Measurements from ENCODE around the gene PEMT. TPM values are rescaled to one million over a fixed set of nuclear protein-coding genes. Genes with fewer than 3 reads are reported as not detected.

PEMT gene
- total and polyA plus RNA-seq, 2 donors (not counting 1 experiment from before 2014, with no cell fraction given): 10.7 to 20.3 TPM

GRCh38 chr17:17557796-17558195 lies 33.7 kb downstream of the PEMT start:
- 79% methylated on average over 7 of the region's 9 CpGs for WGBS (ENCODE audit: insufficient coverage)
- POLR2A ChIA-PET: interaction anchor here (0.7 kb wide), 1 partner anchor 435 kb away, joined by 5 read pairs; no protein-coding TSS in a partner anchor
- no peaks in the 10 kb centered on the region for H4K20me1 ChIP-seq (ENCODE audit: control insufficient read depth, insufficient read depth, low read length, poor library complexity, severe bottlenecking)
- no peaks in the 10 kb centered on the region for H3K9me3 ChIP-seq (ENCODE audit: control extremely low read depth in 1 of 3, control insufficient read depth in 2 of 3, insufficient read depth in 1 of 3, low read length in 2 of 3)
- Mint-ChIP-seq H3K27me3 (no peaks in the 10 kb centered on the region), H3K27ac (no peak overlapping the region), H3K4me3 (no peak overlapping the region), H3K4me1 (no peaks in the 10 kb centered on the region), H3K9me3 (ENCODE audit: insufficient read depth) (no peaks in the 10 kb centered on the region)
- no peak overlapping the region for H3K4me3 ChIP-seq (ENCODE audit: control extremely low read depth in 1 of 5, extremely low read depth in 1 of 5, insufficient read depth in 1 of 5, low read depth in 2 of 5, low read length in 4 of 5)
- no peaks in the 10 kb centered on the region for H3K4me1 ChIP-seq (ENCODE audit: control insufficient read depth in 2 of 2, insufficient read depth in 2 of 2, low read length in 2 of 2)
- TF ChIP-seq EZH2 (IDR thresholded peaks at IDR 0.05; ENCODE audit: borderline replicate concordance, insufficient read depth, low read depth, low read length, poor library complexity, severe bottlenecking): no peak
- TF ChIP-seq, protein P1, sequence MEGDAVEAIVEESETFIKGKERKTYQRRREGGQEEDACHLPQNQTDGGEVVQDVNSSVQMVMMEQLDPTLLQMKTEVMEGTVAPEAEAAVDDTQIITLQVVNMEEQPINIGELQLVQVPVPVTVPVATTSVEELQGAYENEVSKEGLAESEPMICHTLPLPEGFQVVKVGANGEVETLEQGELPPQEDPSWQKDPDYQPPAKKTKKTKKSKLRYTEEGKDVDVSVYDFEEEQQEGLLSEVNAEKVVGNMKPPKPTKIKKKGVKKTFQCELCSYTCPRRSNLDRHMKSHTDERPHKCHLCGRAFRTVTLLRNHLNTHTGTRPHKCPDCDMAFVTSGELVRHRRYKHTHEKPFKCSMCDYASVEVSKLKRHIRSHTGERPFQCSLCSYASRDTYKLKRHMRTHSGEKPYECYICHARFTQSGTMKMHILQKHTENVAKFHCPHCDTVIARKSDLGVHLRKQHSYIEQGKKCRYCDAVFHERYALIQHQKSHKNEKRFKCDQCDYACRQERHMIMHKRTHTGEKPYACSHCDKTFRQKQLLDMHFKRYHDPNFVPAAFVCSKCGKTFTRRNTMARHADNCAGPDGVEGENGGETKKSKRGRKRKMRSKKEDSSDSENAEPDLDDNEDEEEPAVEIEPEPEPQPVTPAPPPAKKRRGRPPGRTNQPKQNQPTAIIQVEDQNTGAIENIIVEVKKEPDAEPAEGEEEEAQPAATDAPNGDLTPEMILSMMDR (IDR thresholded peaks at IDR 0.05): no peak
- DNase-seq: no peak
- H3K9ac ChIP-seq (ENCODE audit: low read length): no peak overlapping the region
- H3K79me2 ChIP-seq (ENCODE audit: control insufficient read depth, insufficient read depth, low read length): no peaks in the 10 kb centered on the region
- H2AFZ ChIP-seq (ENCODE audit: insufficient read depth, low read depth, low read length, poor library complexity, severe bottlenecking): no peak overlapping the region
- intact Hi-C loops (cut with micrococcal nuclease): no loop called here
- no peak overlapping the region for H3K4me2 ChIP-seq (replicated peaks; ENCODE audit: low read depth, low read length, poor library complexity, severe bottlenecking)
- H3K36me3 ChIP-seq (replicated peaks in 1 of 2; ENCODE audit: control extremely low read depth in 1 of 2, control insufficient read depth in 1 of 2, extremely low read depth in 1 of 2, insufficient read depth in 2 of 2, low read length in 1 of 2): no peaks in the 10 kb centered on the region
- no peak for ATAC-seq (ENCODE audit: low read depth)
- H3K27me3 ChIP-seq (replicated peaks in 1 of 4; ENCODE audit: control extremely low read depth in 1 of 4, control insufficient read depth in 3 of 4, insufficient read depth in 4 of 4, low read length in 3 of 4): no peaks in the 10 kb centered on the region
- no peak overlapping the region for H3K27ac ChIP-seq (ENCODE audit: low read length in 2 of 2)
- CTCF ChIA-PET: no interaction called here

DNA sequence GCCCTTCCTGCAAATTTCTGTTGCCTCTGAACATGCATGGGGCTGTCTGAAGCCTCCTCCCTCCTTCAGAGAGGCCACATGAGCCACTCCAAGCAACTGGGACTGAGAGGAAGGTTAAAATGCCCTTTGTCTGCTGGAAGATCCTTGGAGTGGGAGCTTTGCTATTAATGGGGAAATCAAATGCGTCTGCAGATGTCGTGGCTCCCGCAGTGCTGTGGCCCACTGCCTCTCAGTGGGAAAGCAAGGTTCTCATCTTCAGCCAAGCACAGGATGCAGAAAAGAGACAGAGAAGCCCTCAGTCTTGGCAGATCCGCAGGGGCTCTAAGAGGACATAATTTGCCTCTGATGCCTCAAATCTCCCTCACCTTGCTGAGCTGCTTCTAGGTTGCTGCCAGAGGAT lies 34.8 kb downstream of the PEMT start:
- POLR2A ChIA-PET: no interaction called here
- H3K9me3 ChIP-seq (ENCODE audit: control extremely low read depth in 1 of 3, control insufficient read depth in 2 of 3, insufficient read depth in 1 of 3, low read length in 2 of 3): no peaks in the 10 kb centered on the region
- no peaks in the 10 kb centered on the region for H3K9me3 Mint-ChIP-seq (ENCODE audit: insufficient read depth)
- no peak overlapping the region for H3K4me3 Mint-ChIP-seq
- no peak for TF ChIP-seq EZH2 (IDR thresholded peaks at IDR 0.05; ENCODE audit: borderline replicate concordance, insufficient read depth, low read depth, low read length, poor library complexity, severe bottlenecking)
- TF ChIP-seq, protein P1 (IDR thresholded peaks at IDR 0.05): no peak
- H2AFZ ChIP-seq (ENCODE audit: insufficient read depth, low read depth, low read length, poor library complexity, severe bottlenecking): no peak overlapping the region
- H3K27ac ChIP-seq (ENCODE audit: low read length in 2 of 2): no peak overlapping the region
- no peaks in the 10 kb centered on the region for H3K27me3 ChIP-seq (replicated peaks in 1 of 4; ENCODE audit: control extremely low read depth in 1 of 4, control insufficient read depth in 3 of 4, insufficient read depth in 4 of 4, low read length in 3 of 4)
- no peak for ATAC-seq (ENCODE audit: low read depth)
- H3K4me1 Mint-ChIP-seq: no peaks in the 10 kb centered on the region
- no peak overlapping the region for H3K4me2 ChIP-seq (replicated peaks; ENCODE audit: low read depth, low read length, poor library complexity, severe bottlenecking)
- no peaks in the 10 kb centered on the region for H4K20me1 ChIP-seq (ENCODE audit: control insufficient read depth, insufficient read depth, low read length, poor library complexity, severe bottlenecking)
- CTCF ChIA-PET: no interaction called here
- H3K4me3 ChIP-seq (ENCODE audit: control extremely low read depth in 1 of 5, extremely low read depth in 1 of 5, insufficient read depth in 1 of 5, low read depth in 2 of 5, low read length in 4 of 5): no peak overlapping the region
- H3K27ac Mint-ChIP-seq: no peak overlapping the region
- H3K36me3 ChIP-seq (replicated peaks in 1 of 2; ENCODE audit: control extremely low read depth in 1 of 2, control insufficient read depth in 1 of 2, extremely low read depth in 1 of 2, insufficient read depth in 2 of 2, low read length in 1 of 2): no peaks in the 10 kb centered on the region
- no peaks in the 10 kb centered on the region for H3K79me2 ChIP-seq (ENCODE audit: control insufficient read depth, insufficient read depth, low read length)
- no peaks in the 10 kb centered on the region for H3K4me1 ChIP-seq (ENCODE audit: control insufficient read depth in 2 of 2, insufficient read depth in 2 of 2, low read length in 2 of 2)
- no peak for DNase-seq
- H3K9ac ChIP-seq (ENCODE audit: low read length): no peak overlapping the region
- H3K27me3 Mint-ChIP-seq: no peaks in the 10 kb centered on the region
- intact Hi-C loops (cut with micrococcal nuclease): no loop called here
- 98% methylated on average over 4 of the region's 4 CpGs for WGBS (ENCODE audit: insufficient coverage)
